SW 1271 (cell line): ENCODE data around the gene PLEKHH2.
"Not testable (repeated sequence)": the region's sequence is repeated elsewhere in the genome, so short reads cannot be mapped to it uniquely, and the experiment has no call there.

ENCODE experiments used
- DNase-seq, 2 experiments: peaks; one replicate each; lab custom pipeline; 2025; lab: John Stamatoyannopoulos, UW

The PLEKHH2 gene

DNA sequence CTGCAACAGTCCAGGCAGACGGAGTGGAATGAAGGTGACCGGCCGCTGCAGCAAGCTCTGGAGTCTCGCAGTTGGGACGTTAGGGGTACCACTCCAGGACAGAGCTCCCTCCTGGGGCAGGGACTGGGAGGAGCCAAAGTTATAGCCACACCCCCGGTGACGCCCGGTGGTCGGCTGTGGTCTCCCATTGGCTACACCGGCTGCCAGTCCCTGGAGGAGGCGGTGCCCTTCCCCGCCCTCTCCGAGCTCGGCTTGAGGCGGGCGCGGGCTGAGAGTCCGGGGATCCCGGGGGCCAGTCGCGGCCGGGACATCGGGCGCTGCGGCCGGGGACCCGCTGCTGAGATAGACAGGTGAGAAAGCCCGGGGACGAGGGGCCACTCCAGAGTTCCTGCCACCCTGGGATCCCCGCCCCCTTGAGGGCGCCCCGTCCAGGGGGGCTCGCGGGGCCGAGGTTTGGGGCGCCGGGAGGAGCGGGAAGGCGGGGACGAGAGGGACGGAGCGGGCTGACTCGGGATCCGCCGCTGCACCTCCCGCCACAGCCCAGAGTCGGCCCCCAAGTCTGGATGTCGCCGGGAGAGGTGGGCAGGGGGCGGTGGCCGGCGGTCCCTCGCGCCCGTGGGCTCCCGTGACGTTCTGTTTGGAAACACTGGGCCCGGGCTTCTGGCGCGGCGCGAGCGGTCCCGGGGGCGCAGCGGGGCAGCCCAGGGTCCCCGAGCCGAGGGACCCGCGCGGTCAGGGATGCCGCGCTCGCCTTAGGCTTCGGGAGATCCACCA is at the start of gene PLEKHH2:
TSS of gene PLEKHH2 (plus strand) at position 231 of the 774 bp plus-strand sequence. CDS start 7,414 bp downstream, outside the sequence.
- peak; percentile 59 to 79 for DNase-seq

DNA sequence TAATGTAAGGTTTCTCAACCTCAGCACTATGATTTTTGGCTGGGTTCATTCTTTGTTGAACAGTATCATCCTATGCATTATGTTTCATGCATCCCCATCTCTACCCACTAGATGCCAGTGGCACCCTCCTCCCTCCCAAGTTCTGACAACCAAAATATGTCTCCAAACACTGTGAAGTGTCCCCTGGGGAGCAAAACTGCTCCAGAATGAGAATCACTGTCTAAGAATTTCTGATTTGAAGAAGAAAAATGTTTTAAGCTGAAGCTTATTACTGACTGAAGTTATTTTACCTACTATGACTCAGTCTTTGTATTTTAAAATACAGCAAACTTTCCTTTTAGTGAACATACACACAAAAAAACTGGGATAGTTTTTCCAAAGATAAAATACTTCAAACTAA is 44.6 kb upstream of the PLEKHH2 start:
- DNase-seq, result no peak

DNA sequence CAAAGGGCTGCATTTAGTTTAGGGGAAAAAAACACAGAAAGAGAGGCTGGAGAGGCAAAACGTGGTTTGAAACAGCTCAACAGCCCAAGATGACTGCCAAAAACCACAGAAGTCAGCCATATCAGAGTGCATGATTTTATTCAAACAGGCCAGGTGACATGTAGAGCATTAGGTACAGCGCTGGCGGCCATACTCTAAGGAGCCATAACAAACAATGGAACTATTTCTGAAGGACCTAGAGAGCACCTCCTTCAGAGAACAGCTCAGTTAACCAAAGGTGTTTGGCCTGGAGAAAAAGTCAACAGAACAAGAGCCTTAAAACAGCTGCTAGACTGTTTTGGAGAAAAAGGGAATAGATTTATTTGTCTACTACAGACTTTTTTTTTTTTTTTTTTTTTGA is 43.8 kb upstream of the PLEKHH2 start:
- no peak for DNase-seq

DNA sequence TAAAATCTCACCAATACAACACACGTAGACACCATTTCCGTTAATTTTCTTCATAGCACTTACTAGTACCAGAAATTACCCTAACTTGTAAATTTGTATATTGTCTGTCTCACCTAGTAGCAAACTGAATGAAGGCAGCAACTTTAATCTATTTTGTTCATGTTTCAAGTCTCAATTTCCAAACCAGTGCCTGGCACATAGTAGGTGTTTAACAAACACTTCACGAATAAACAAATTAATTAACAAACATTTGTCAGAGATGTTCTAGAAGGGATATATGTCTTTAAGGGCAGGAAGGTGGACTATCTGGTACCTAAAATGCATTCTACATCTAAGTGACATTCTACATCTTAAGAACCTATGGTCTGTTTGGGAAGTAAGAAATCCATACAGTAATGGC is 42.2 kb upstream of the PLEKHH2 start:
- no peak for DNase-seq

DNA sequence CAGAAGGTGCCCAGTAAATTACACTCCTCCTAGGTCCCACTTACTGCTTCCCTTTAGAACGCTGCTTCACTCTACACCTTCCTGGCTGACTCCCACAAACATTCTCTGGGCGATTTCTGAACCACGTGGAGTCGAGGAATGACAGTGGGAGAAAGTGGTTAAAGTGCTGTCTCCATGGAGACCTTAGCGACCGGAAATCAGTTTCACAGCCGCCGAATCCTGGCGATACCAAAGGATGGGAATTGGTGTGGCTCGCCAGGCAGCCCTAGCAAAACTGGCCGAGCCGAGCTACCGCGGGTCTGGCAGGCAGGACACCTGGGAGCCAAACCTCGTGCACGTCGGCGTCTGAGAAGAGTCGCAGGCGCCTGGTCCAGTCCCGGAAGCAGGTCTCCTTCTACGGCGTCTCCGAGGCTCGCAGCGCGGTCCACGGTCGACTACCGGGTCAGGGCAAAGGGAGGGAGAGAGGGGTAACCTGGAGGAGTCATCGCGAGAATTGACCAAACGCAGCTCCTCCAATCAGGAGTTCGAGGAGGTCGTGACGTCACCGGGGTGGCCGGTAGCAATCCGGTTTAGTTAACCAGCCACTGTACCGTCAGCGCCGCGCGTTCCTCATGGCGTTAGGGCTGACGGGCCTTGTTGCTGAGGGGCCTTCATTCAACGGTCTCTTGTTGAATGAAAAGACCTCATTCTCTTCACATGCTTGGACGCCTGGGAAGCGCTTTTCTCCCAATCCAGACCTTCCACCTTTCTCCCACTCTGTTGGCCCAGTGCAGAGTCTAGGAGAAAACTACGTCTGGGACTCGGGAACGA is 41.3 kb upstream of the PLEKHH2 start, which contains the start of gene THADA:
TSS of gene THADA (minus strand) at position 436 of the 810 bp plus-strand sequence. CDS start 3,646 bp downstream, outside the sequence.
- DNase-seq, result peak; percentile 95 to 99

DNA sequence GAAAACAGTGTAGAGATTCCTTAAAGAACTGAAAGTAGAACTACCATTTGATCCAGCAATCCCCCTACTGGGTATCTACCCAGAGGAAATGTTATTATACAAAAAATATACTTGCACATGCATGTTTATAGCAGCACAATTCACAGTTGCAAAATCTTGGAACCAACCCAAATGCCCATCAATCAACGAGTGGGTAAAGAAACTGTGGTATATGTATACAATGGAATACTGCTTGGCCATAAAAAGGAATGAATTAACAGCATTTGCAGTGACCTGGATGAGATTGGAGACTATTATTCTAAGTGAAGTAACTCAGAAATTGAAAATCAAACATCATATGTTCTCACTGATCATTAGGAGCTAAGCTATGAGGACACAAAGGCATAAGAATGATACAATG is 36.5 kb upstream of the PLEKHH2 start:
- DNase-seq, result not testable (repeated sequence)

DNA sequence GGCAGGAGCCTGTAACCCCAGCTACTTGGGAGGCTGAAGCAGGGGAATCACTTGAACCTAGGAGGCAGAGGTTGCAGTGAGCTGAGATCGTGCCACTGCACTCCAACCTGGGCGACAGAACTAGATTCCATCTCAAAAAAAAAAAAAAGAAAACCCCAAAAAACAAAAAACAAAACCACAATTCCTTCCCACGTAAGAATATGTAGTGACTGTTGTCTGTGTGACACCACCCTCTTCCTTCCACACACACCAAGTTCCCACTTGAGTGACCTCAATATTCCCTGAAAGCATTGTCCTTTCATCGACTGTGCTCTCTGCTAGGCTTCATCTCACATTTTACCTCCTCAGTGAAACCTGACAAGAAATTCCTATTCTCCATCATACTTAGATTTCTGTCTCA is 32.4 kb upstream of the PLEKHH2 start:
- DNase-seq, result no peak

DNA sequence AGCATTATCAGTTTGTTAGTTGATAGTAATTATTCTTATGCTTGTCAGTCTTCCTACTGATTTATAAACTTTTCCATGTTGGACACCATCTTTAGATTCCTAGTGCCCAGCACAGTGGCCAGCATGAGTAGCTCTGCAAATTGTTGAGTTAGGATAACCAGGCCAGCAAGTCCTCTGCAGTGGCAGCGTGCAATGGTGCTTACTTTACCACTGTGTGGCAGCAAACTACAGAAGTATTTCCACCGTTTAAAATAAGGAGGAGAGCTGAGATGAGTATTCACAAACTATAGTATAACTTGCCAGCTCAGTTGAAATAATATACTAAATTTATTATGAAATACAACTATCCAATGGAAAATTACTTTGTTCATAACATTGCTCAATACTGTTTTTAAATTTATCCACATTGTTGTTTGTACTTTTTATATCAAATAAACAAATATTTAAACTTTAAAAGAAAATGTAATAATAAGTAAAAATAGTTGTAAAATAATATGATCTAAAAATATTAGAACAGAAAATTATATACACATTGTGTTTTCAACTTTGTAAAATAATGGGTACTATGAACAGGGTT is 31.9 kb upstream of the PLEKHH2 start:
- peak in 1 of 2 experiments; percentile 72 for DNase-seq

DNA sequence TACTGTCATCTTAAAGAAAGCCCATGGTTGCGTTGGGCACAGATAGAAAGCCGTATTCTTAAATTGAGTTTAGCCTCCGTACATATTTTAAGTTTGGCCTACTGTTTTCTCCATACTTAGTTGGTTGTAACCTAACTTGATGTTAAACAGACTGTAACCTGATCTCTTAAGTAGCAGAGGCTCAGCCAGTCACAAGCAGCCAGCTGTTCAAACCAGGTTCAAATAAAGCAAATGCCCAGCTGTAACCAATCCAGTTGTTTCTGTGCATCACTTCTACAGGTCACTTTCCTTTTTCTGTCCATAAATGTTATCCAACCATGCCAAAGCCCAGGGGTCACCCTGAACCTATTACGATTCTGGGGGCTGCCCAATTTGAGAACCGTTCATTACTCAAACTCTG is 31.2 kb upstream of the PLEKHH2 start:
- DNase-seq, result no peak

DNA sequence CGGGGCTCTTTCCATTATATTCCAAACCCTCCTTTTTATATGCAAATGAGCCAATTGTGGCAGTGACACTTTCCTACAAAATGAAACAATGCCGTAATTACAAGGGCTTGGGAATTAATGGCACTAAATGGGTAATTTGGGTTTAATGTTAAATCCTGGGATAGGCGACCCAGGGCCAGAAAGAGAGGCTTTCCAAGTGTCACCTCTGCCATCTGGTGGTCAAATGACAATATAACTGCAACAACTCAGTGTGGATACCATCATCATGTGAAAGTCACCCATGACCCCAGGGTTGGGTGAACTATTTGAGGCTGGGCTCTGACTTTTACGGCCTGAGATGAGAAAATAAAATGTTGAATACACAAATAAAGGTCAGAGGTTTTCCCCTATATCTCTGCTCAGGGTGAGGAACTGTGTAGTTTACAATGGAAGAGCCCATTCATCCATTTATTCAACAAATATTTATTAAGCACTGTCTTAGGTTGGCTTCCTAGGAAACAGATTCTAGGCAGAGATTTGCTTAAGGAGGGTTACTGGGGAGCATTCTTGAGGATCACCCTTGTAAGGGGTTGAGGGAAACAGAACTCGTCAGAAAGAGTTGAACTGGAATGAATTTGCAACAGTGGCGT is 27.7 kb upstream of the PLEKHH2 start:
- DNase-seq, result peak; percentile 26 to 54

DNA sequence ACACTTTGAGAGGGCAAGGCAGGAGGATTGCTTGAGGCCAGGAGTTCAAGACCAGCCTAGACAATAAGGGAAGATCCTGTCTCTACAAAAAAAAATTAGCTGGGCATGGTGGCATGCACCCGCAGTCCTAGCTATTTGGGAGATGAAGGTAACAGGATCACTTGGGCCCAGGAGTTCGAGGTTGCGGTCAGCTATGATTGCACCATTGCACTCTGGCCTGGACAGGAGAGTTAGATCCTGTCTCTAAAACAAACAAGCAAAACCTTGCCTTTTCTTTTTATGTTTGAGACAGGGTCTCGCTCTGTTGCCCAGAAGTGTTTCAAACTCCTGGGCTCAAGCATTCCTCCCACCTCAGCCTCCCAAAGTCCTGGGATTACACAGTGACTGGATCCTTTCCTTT is 26.7 kb upstream of the PLEKHH2 start:
- DNase-seq, result no peak

DNA sequence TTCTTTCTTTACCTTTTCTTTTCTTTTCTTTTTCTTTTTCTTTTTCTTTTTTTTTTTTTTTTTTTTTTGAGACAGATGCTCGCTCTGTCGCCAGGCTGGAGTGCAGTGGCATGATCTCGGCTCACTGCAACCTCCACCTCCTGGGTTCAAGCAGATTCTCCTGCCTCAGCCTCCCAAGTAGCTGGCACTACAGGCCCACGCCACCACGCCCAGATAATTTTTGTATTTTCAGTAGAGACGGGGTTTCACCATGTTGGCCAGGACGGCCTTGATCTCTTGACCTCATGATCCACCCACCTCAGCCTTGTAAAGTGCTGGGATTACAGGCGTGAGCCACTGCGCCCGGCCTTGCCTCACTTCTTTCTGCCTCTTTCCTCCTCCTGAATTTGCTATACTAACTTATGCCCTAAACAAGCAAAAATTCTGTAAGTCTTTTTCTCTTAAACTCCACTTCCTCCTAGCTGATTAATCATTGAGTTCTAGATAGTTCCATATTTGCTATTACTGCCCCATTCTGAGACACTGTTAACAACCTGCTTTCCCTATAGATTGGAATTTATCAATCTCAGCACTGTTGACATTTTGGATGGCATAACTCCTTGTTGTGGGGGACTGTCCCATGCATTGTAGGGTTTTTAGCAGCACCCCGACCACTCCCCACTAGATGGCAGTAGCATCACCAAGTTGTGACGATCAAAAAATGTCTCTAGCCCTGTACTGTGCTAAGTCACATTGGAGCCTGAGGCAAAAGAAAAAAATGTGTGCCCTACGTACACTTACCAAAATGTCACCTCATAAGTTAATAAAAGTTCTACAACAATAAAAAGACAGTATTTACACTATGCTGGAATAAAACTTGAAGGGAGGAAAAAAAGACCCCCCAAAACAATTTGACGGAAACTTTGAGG is 24.8 kb upstream of the PLEKHH2 start:
- DNase-seq, result peak; percentile 23 to 72

DNA sequence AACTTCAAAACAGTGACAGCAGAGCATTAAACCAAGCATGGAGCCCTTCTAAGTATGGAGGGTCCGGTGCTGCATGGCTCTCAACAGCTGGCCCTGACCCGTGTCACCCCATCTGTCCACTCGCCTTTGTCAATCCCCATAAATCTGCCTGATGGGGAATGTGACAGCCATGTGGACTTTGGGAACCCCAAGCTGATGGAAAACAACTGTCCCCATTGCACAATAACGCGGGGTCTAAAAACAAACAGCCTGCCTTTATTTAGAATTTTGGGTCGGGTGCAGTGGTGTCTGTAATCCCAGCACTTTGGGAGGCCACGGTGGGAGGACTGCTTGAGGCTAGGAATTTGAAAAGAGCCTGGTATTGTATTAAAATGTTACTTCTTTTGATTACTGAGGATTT is 24.1 kb upstream of the PLEKHH2 start:
- no peak for DNase-seq

DNA sequence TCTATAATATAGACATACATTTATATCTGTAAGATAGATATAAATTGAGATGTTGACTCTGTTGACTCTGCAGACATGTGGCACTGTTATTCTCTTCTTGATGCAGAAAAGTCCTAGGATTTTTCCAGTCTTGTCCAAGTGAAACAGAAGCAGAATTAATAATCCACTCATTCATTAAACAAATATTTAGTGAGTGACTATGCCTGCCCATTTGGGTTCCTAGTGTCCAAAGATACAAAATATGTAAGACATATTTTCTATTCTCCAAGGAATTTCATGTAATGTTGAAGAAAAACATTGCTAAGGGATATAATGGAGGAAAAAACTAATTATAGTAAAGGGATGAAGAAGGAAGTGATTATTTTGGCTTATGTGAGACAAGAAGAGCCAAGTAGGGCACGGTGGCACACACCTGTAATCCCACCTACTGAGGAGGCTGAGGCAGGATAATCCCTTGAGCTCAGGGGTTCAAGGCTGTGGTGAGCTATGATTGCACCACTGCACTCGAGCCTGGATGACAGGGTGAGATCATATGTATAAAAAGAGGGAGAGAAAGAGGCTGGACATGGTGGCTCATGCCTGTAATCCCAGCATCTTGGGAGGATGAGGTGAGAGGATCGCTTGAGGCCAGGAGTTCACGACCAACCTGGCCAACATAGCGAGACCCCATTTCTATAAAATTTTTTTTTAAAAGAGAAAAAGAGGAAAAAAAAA is 19.9 kb upstream of the PLEKHH2 start:
- DNase-seq, result no peak

DNA sequence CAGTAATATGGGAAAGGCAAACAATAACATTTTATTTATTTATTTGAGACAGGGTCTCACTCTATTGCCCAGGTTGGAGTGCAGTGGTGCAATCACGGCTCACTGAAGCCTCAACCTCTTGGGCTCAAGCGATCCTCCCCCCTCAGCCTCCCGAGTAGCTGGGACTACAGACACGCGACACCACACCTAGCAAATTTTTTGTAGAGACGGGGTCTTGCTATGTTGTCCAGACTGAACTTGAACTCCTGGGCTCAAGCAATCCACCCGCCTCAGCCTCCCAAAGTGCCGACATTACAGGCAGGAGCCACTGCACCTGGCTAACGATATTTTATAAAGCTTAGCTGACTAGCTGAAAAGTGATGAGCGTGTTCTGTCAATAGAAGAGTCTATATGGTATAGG is 17.5 kb upstream of the PLEKHH2 start:
- DNase-seq, result no peak

DNA sequence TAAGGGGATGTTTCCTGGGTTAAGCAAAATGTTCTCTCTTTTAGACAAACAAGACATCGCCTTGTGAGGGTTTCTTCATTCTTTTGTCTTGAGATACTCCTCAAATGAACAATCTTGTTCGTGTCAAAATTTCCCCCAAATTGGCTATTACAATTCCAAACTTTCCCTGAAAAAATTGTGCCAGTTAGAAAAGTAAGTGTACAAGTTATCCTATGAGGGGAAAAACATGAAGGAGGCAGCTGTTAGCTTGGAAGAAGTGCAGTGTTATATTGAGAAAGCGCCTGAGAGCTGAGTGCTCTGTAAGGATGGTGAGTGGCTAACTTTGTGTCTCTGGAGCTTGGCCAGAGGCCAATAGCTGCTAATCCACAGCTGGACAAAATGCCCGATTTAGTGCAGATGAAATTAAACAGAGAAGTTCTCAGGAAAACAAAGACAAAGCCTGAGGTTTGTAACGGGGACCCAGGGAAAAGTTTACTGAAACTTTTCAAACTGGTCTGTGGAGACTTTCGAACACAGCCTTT is 14.1 kb upstream of the PLEKHH2 start:
- DNase-seq, result no peak

DNA sequence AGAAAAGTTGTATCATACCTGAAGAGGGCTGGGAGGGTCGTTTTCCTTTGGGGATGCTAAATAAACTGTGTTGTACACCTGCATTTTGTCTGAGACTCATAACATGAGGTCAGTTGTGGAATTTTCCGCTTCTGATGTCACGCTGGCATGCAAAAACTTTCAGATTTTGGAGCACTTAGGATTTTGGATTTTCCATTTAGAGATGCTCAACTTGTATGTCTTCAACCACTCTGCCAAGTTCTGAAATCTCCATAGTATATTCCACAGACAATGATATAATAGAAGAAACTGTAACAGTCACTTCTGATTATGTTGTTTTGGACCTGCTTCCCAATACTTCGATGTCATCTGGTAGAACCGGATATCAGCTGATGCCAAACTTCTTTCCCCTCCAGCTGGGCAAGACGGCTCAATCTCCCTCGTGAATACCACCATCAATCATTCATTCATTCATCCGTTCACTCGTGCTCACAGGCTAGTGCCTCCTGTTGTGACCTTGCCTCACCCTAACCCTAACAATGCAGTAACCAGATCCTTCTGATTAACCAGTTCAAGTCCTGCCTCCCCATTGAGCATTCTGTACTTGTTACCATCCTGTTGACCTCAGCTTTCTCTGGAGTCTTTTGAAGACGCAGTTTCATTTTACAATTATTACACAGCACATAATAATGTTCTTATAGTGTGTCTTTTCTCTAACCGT is 5.3 kb upstream of the PLEKHH2 start:
- no peak for DNase-seq

DNA sequence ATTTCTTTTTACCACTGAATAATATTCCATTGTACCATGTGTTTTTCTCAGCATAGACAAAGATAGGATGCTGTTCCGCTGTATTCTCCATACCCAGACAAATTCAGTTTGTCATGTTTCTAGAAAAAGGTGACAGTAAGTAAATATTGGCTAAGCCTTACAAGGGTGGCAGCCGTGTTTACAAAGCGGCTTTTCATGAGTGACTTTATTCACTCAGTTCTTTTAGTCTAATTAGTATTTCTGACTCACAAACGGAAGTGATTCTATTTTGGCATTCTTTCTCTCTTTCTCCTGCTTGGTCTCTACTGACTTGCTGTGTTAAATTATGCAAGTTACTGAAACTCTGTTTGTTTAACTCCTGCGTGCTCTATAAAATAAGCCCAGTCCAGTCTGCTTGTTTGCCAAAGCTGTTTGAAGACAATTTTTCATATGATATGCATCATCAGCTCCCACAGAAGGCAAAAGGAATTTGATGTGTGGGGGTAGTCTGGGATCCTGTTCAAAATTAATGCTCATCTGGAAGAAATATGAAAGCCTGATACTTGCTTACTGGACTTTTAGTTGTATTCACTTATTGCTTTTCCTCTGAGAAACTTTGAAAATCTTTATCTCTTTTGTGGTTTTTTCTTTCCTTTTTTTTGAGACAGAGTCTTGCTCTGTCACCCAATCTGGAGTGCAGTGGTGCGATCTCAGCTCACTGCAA is 2.3 kb upstream of the PLEKHH2 start:
- DNase-seq, result no peak

DNA sequence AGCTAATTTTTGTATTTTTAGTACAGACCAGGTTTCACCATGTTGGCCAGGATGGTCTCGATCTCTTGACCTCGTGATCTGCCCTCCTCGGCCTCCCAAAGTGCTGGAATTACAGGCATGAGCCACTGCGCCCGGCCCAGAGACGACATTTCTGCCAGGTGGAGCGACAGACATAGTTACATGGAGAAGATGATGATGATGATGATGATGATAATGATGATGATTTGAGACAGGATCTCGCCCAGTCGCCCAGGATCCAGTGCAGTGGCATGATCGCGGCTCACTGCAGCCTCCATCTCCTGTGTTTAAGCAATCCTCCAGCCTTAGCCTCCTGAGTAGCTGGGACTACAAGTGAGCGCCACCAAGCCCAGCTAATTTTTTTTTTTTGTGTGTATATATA is 907 bp upstream of the PLEKHH2 start:
- DNase-seq, result not testable (repeated sequence)
